CD4-positive, alpha-beta T cell treated with Interleukin-6 at 100 ng/mL for 8 hours (primary cell): ENCODE results near the gene SNRPD3.

Experiments used
- DNase-seq: peaks from one replicate; pipeline ENCODE4 v3.0.0-alpha.2; 2020; ENCODE audit warnings: mixed read lengths, low spot score

Gene SNRPD3

GRCh38 chr22:24567668-24568067 lies 11.9 kb downstream of the SNRPD3 start:
- no peak for DNase-seq

DNA sequence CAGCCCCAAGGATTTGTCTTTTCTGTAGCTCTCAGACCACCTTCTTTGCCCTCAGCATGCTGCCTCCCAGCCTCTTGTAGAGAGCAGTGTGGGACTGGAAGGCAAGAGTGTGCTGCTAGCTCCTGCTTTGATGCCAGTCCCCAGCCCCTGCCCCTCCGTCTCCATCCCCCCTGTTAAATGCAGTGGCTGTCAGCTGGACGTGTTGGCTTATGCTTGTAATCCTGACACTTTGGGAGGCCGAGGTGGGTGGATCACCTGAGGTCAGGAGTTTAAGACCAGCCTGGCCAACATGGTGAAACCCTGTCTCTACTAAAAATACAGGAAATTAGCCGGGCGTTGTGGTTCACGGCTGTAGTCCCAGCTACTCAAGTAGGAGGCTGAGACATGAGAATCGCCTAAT lies 15.5 kb downstream of the SNRPD3 start:
- DNase-seq, result no peak

DNA sequence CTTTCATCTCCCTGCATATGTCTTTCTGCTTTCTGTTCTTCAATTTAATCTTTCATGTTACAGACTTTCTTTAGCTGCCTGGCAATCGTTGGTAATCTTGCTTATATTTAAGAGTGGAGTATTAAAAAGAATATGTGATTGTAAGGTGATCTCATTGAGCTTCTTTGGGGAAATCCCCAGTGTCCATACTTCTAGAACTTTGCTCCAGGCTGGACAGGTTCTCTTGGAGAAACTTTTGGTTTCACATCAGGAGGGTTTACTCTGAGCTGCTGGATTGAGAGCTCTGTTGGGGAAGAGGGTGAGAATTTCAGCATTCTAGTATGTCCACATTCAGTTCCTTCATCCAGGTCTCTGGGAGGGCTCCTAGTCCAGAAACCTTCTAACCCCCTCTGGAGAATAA lies 21.0 kb downstream of the SNRPD3 start:
- no peak for DNase-seq

GRCh38 chr22:24578355-24579257 lies 22.8 kb downstream of the SNRPD3 start:
- DNase-seq, result no peak

GRCh38 chr22:24579258-24579601 lies 23.4 kb downstream of the SNRPD3 start:
- DNase-seq, result no peak

GRCh38 chr22:24580276-24580675 lies 24.5 kb downstream of the SNRPD3 start:
- DNase-seq, result no peak

- DNase-seq, result no peak
Measured at GRCh38 chr22:24582056-24582814, 26.4 kb downstream of the SNRPD3 start.

DNA sequence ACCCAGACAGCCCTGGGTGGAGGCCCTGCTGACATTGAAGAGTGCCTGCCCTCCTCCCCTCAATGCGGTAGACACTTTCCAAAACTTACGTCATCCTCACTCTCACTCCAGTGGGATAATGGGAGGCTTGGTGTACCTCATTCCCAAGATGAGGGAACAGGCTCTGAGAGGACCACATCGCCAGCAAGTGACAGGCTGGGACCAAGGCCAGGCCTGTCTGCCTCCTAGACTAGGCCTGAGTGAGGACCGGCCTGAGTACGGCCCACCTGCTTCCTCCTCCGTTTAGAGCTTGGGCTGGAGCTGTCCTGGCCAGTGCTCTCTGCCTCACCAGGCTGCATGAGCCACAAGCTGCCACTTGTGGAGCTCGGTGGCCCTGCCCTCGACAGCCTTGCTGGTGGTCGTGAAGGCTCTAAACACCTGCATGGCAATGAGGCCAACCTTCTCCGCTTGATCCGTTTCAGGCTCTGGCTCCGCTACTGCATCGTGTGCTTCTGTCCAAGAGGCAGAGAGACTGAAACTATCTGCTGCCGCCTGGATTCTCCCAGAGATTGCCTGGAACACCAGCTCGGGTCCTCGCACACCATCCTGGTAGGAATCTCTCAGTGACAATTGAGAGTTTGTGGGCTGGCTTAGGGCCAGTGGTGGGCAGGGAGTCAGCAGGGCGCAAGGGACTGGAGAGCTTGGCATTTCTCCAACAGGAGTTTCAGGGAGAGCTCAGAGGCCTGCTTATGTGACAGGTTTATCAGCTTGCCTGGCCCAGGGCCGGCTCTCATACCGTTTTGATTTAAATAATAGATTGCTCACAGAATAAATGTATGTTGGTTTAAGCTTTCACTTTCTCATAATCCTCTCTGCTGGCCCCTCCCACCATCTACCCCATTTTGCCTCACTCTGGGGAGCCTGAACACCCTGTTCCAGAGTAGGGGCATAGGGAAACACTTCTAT lies 27.7 kb downstream of the SNRPD3 start:
- DNase-seq, result no peak

GRCh38 chr22:24584166-24584790 lies 28.5 kb downstream of the SNRPD3 start:
- DNase-seq, result no peak

- no peak for DNase-seq
Measured at GRCh38 chr22:24584871-24585411, 29.1 kb downstream of the SNRPD3 start.

GRCh38 chr22:24585461-24585860 lies 29.7 kb downstream of the SNRPD3 start:
- no peak for DNase-seq

DNA sequence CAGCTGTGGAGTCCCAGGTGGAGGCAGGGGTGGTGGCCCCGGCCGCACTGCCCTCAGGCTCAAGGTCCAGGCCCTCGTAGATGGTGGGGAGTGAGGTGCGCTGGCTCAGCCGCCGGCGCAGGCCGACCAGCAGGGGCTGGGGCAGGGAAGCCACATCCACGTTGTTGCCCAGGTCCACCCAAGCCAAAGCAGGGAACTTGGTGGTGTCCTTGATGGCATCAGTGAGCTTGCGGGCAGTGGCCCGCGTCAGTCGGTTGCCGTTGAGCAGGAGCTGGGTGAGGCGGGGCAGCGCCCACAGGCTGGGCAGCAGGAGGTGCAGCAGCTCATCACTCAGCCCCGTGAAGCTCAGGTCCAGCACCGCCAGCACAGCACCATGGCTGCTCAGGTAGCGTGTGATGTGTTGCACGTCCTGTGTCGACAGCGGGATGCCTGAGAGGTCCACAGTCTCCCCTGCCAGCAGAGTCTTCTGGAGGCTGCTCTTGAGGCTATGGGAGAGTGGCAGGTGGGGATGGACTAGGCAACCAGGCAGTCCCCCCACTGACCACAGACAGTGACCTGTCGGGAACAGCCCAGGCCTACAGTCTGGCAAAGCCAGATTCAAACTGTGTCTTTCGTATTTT lies 30.2 kb downstream of the SNRPD3 start:
- no peak for DNase-seq

DNA sequence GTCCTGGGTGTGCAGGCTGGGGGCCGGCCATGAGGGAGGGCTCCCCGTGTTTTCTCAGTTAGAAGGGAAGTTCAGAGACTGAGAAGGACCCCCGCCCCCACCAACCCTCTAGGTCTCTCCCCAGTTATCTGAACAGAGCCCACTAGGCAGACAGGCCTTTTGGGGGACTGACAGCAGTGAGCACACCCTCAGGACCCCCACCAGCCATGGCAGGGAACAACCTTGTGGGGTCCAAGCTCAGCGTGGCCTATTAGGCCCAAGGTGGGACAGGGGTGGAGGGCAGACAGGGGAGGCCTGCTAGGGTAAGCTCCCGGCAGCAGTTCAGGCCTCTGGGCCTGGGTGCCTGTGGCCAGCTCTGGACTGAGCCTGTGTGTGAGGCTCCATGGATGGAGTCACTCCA lies 31.5 kb downstream of the SNRPD3 start:
- no peak for DNase-seq

DNA sequence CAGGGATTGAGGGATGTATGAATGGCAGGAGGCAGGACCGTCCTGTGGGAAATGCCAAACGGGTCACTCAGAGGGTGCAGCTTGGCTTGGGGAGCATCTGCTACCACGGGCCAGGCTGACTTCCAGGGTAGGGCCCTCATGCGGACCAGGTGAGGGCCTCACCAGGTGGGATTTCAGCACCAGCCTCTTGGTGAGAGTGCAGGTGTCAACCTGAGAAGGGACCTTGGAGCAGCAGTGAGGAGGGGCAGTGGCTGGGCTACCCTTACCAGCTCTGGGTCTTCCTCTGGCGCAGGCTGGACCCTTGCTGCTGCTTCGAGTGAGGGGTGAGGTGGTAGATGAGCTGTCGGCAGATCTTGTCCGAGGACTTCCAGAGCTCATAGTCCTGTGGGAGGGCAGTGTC lies 32.1 kb downstream of the SNRPD3 start:
- no peak for DNase-seq

DNA sequence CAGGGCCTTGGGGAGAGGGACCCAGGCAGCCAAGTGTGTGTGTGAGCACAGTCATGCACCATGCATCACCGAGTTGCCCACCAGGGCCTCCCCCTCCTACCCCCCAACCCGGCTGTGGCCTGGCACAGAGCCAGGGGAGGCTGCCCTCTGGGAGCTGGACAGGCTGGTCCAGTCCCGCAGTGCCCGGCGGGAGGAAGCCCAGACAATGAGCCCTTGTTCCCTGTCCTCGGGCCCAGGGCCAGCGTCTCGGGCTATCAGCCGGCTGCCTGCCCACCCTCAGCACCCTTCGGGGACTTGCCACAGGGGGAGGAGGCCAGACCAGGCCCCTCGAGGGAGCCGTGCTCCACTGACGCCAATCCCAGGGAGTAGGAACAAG lies 32.6 kb downstream of the SNRPD3 start:
- DNase-seq, result no peak

GRCh38 chr22:24588757-24589481 lies 33.1 kb downstream of the SNRPD3 start:
- no peak for DNase-seq

GRCh38 chr22:24589518-24590030 lies 33.8 kb downstream of the SNRPD3 start:
- DNase-seq, result no peak

GRCh38 chr22:24590596-24591173 lies 34.9 kb downstream of the SNRPD3 start:
- DNase-seq, result no peak

DNA sequence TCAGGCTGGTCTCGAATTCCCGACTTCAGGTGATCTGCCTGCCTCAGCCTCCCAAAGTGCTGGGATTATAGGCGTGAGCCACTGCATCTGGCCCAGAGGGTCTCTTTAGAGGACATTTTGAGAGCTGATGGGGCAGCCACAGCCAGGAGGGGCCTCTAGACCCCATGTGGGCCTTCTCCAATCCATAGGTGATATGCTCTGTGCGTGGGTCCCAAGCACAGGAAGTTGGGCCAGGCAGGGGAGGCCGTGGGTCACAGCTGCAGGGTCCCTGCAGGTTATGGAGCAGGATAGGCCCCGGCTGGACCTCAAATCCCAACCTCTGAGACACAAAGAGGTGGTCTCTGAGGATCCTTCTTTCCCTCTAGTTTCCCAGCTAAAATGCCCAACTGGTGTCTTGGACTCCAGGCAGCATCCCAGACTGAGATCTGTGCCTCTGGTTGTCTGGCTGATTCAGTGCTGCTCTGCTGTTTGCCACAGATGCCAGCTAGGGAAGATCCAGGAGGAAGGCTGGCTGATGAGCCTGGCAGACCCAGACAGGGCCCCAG lies 35.6 kb downstream of the SNRPD3 start:
- no peak for DNase-seq
